GM20431 (cell line): ENCODE data around the gene ABCC10.
"Not testable (repeated sequence)": the region's sequence is repeated elsewhere in the genome, so short reads cannot be mapped to it uniquely, and the experiment has no call there.

Experiments
- in situ Hi-C: fragments of 300-500 bp; cut with MseI, MboI; formaldehyde crosslinking; loops from one replicate; pipeline ENCODE4 v1.15.0; 2020; ENCODE audit warnings: low sequenced_read_pairs; ENCODE audit not compliant: unreplicated experiment

Gene ABCC10

GRCh38 chr6:43491750-43492661 lies 64.7 kb downstream of the ABCC10 start:
- in situ Hi-C loops, result no loop called here

- in situ Hi-C loops, result no loop called here
These were observed 65.3 kb downstream of the ABCC10 start for GRCh38 chr6:43492673-43493072.

- in situ Hi-C loops, result no loop called here
These were observed 65.9 kb downstream of the ABCC10 start for GRCh38 chr6:43493230-43493629.

GRCh38 chr6:43493833-43494232 lies 66.5 kb downstream of the ABCC10 start:
- in situ Hi-C loops, result no loop called here

- in situ Hi-C loops, result no loop called here
These were observed 67.0 kb downstream of the ABCC10 start for GRCh38 chr6:43494321-43494720.

GRCh38 chr6:43494766-43495165 lies 67.4 kb downstream of the ABCC10 start:
- in situ Hi-C loops, result no loop called here

GRCh38 chr6:43495409-43495941 lies 68.1 kb downstream of the ABCC10 start:
- in situ Hi-C loops, result no loop called here

- in situ Hi-C loops, result no loop called here
These were observed 69.2 kb downstream of the ABCC10 start for GRCh38 chr6:43496370-43497128.

- in situ Hi-C loops, result no loop called here
These were observed 69.7 kb downstream of the ABCC10 start for GRCh38 chr6:43497129-43497396.

- in situ Hi-C loops, result no loop called here
These were observed 70.3 kb downstream of the ABCC10 start for GRCh38 chr6:43497689-43498088.

GRCh38 chr6:43498291-43498690 lies 71.0 kb downstream of the ABCC10 start:
- in situ Hi-C loops, result not testable (repeated sequence)

- in situ Hi-C loops, result no loop called here
These were observed 71.9 kb downstream of the ABCC10 start for GRCh38 chr6:43499028-43499815.
